ENCODE measurements around the gene NTM. TPM values are rescaled to one million over a fixed set of nuclear protein-coding genes. Genes with fewer than 3 reads are reported as not detected.

Gene NTM
- polyA plus RNA-seq, 1 donor (not counting 4 experiments of a cell fraction or from before 2014, with no cell fraction given), result 47.9 TPM

GRCh38 chr11:131356206-131356605, 14.2 kb upstream of the NTM start:
- no peak overlapping the region for H3K4me2 ChIP-seq (ENCODE audit: control insufficient read depth, extremely low read depth, insufficient read depth, low read depth, low read length)
- no peak overlapping the region for H3K4me3 ChIP-seq (ENCODE audit: control insufficient read depth in 2 of 3, extremely low read depth in 1 of 3, insufficient read depth in 2 of 3, low read depth in 1 of 3, low read length in 3 of 3)
- no peaks in the 10 kb centered on the region for H3K79me2 ChIP-seq (ENCODE audit: control insufficient read depth, insufficient read depth, low read length)
- H3K4me1 ChIP-seq (ENCODE audit: control insufficient read depth, extremely low read depth, insufficient read depth, low read length), result no peaks in the 10 kb centered on the region
- dilution Hi-C loops (cut with MboI; ENCODE audit: extremely low pct_ligation_motif_present, low sequenced_read_pairs), result no loop called here
- no peaks in the 10 kb centered on the region for H3K9me3 ChIP-seq (ENCODE audit: control insufficient read depth, low read depth, low read length)
- no peaks in the 10 kb centered on the region for H3K27me3 ChIP-seq (ENCODE audit: control insufficient read depth, extremely low read depth, insufficient read depth, low read length)
- no peaks in the 10 kb centered on the region for H4K20me1 ChIP-seq (ENCODE audit: control insufficient read depth, extremely low read depth, insufficient read depth, low read length)
- TF ChIP-seq EZH2 (IDR thresholded peaks at IDR 0.05; ENCODE audit: low read length) (no peak), CTCF (optimal IDR thresholded peaks at IDR 0.05 in 1 of 3, IDR thresholded peaks at IDR 0.05 in 1 of 3, conservative IDR thresholded peaks at IDR 0.05 in 1 of 3; ENCODE audit: extremely low read depth in 1 of 3, insufficient read depth in 2 of 3, low read length in 3 of 3) (no peak)
- no peak overlapping the region for H3K27ac ChIP-seq (ENCODE audit: control insufficient read depth, insufficient read depth, low read length)
- H3K36me3 ChIP-seq (ENCODE audit: control insufficient read depth in 2 of 2, extremely low read depth in 1 of 2, insufficient read depth in 2 of 2, low read length in 2 of 2), result no peaks in the 10 kb centered on the region
- FAIRE-seq (no peak), DNase-seq (ENCODE audit: low read depth, low spot score) (no peak)
- H2AFZ ChIP-seq (ENCODE audit: control insufficient read depth, low read length), result no peak overlapping the region
- H3K9ac ChIP-seq (ENCODE audit: control insufficient read depth, extremely low read depth, insufficient read depth, low read length), result no peak overlapping the region
- H3K9me1 ChIP-seq (ENCODE audit: control insufficient read depth, extremely low read depth, insufficient read depth, low read length), result no peaks in the 10 kb centered on the region

- Histone ChIP-seq H3K9me3 (ENCODE audit: control insufficient read depth, low read depth, low read length) (no peaks in the 10 kb centered on the region), H3K27ac (ENCODE audit: control insufficient read depth, insufficient read depth, low read length) (no peak overlapping the region), H4K20me1 (ENCODE audit: control insufficient read depth, extremely low read depth, insufficient read depth, low read length) (no peaks in the 10 kb centered on the region), H2AFZ (ENCODE audit: control insufficient read depth, low read length) (no peak overlapping the region), H3K27me3 (ENCODE audit: control insufficient read depth, extremely low read depth, insufficient read depth, low read length) (peaks cover 3% of the 10 kb centered on the region), H3K4me2 (ENCODE audit: control insufficient read depth, extremely low read depth, insufficient read depth, low read depth, low read length) (no peak overlapping the region), H3K9ac (ENCODE audit: control insufficient read depth, extremely low read depth, insufficient read depth, low read length) (no peak overlapping the region), H3K4me3 (ENCODE audit: control insufficient read depth in 2 of 3, extremely low read depth in 1 of 3, insufficient read depth in 2 of 3, low read depth in 1 of 3, low read length in 3 of 3) (no peak overlapping the region), H3K9me1 (ENCODE audit: control insufficient read depth, extremely low read depth, insufficient read depth, low read length) (no peaks in the 10 kb centered on the region), H3K79me2 (ENCODE audit: control insufficient read depth, insufficient read depth, low read length) (no peaks in the 10 kb centered on the region), H3K36me3 (ENCODE audit: control insufficient read depth in 2 of 2, extremely low read depth in 1 of 2, insufficient read depth in 2 of 2, low read length in 2 of 2) (no peaks in the 10 kb centered on the region), H3K4me1 (ENCODE audit: control insufficient read depth, extremely low read depth, insufficient read depth, low read length) (no peaks in the 10 kb centered on the region)
- dilution Hi-C loops (cut with MboI; ENCODE audit: extremely low pct_ligation_motif_present, low sequenced_read_pairs), result no loop called here
- no peak for TF ChIP-seq CTCF (optimal IDR thresholded peaks at IDR 0.05 in 1 of 3, IDR thresholded peaks at IDR 0.05 in 1 of 3, conservative IDR thresholded peaks at IDR 0.05 in 1 of 3; ENCODE audit: extremely low read depth in 1 of 3, insufficient read depth in 2 of 3, low read length in 3 of 3)
- no peak for TF ChIP-seq EZH2 (IDR thresholded peaks at IDR 0.05; ENCODE audit: low read length)
- DNase-seq (ENCODE audit: low read depth, low spot score) (no peak), FAIRE-seq (no peak)
Observed at GRCh38 chr11:131365329-131365930, 5.0 kb upstream of the NTM start.
